Activated T-helper 9 cell treated with anti-CD3 and anti-CD28 coated beads, Interleukin-2, amount 50 U/mL, for 16 hours (primary cell): ENCODE measurements around the gene CCDC146.
"Not testable (repeated sequence)": the region's sequence is repeated elsewhere in the genome, so short reads cannot be mapped to it uniquely, and the experiment has no call there.

ENCODE experiments used
- DNase-seq: peaks from one replicate; pipeline ENCODE4 v3.0.0-alpha.2; 2020; ENCODE audit warnings: low read depth

CCDC146 gene

GRCh38 chr7:77245015-77245755 is 122.8 kb downstream of the CCDC146 start:
- DNase-seq: no peak

GRCh38 chr7:77246026-77246640 is 123.7 kb downstream of the CCDC146 start:
- no peak for DNase-seq

DNA sequence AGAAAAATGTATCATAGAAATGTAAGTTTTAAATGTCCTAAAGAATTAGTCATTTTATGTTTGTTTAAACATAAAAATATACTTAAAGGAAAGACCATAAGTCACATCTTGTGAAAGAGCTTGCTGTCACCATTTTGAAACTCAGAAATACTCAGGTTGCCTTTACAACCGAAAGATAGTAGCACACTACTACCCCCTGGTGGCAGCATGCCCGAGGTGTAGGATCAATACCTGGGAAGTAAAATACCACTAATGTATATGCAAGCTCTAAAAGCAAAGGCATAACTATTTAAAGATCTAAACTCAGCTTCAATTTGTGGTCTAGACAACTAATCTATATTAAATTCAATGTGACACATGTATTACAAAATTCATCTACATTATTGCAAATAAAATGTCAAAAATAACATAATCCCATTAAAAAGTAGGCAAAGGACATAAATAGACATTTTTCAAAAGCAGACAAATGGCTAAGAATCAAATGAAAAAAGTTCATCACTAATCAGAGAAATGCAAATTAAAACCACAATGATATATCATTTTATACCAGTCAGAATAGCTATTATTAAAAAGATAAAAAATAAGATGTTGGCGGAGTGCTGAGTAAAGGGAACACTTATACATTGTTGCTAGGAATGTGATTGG is 124.9 kb downstream of the CCDC146 start:
- DNase-seq: peak; percentile 77

GRCh38 chr7:77248154-77248553 is 125.7 kb downstream of the CCDC146 start:
- no peak for DNase-seq

GRCh38 chr7:77252506-77252905 is 130.1 kb downstream of the CCDC146 start:
- no peak for DNase-seq

DNA sequence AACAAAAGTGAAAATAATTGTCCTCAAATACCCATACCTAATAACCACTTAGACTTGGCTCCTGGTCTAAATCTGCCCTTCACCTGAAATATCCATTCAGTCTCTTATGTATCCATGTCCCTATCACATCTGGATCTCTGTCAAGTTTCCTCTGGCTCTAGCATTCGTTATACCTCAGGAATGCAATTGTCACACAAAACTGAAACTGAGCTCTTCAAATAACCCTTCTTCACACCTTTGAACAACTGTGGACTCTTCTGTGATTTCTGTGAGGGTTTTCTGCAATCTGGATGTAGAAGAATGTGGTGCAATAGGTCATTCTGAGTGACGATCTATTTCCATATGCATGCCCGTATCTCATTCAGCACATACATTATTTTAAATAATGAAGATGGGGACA is 130.7 kb downstream of the CCDC146 start:
- no peak for DNase-seq

DNA sequence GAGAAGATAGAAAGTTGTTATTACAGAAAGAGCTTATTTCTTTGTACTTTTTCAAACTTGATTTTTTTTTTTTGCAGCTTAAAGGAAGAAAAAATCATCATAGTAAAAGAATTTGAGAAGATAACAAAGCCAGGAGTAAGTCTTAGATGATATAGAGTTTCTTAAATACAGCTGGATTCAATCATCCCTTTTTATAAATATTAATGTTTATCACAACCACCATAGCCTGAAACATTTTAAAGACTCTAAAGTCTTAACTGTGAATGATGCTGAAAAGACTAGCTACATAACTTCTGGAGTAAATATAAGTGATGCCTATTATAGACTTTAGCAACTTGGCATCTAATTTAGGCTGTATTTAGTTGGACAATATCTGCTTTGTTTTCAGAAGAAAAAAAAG is 132.0 kb downstream of the CCDC146 start:
- DNase-seq: no peak

GRCh38 chr7:77254915-77255314 is 132.5 kb downstream of the CCDC146 start:
- DNase-seq: no peak

DNA sequence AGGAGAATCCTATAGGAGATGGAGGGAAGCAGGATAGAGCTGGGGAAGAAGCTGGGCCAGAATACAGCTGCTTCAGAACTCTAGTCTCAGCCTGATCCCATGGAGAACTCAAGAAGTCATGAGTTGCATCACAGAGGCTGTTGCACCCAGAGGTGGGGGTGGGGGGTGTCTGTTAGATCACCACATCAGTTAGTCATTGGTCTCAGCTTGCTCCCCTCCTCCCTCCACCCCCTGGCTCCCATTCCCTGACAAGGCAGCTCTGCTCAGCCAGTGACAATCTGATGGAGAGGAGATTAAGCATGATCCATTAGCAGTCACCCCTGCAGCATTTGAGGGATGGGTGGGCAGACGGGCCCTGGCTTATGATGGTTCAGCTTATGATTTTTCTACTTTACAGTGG is 135.6 kb downstream of the CCDC146 start:
- DNase-seq: no peak

DNA sequence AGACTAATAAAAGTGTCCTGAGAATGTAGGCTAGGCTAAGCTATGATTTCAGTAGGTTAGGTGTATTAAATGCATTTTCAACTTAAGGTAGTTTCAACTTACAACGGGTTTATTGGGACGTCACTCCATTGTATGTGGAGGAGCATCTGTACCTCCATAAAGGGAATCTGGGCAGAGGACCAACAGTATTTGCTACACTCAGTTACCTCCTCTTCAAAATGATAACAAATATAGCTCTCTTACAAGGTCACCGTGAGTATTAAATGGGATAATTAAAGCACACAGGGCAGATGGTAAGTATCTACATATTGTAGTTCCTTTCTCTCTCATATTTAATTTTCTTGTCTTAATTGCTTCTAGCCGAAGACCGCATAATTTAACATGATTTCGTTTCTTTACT is 136.2 kb downstream of the CCDC146 start:
- no peak for DNase-seq

DNA sequence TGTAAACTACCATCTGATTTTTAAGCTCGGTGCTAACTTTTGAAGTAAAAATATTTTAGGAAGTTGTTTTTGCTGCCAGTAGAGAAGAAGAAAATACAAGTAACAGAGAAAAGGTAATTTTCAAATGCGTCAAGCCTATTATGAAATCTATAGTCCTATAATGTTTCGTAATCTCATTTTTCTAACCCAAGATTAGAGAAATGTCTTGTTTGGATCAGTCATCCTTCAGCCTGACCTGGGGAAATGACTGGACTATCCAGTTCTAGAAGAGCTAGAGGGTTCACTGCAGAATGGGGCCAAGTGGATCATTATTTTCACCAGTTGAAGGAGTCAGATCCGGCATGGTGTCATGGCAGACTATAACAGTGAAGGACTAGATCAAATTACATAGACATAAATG is 139.9 kb downstream of the CCDC146 start:
- no peak for DNase-seq

DNA sequence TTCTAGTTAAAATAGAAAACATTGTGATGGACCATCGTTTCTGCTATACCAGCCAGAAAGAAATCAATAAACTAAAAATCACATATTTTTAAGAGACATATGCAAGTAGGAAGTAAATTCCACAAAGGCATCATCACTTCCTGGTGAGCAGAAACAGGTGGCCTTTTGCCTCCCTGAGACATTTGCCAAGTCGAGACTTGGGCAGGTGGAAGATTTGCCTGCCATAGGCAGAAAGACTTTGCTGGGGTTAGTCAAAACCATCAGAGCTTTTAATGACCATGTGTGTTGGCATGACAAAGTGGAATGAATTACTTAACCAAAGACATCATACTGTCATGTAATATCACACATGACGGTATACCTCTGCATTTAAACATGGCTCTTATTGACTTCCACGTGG is 143.3 kb downstream of the CCDC146 start:
- no peak for DNase-seq

GRCh38 chr7:77266291-77266794 is 143.9 kb downstream of the CCDC146 start:
- DNase-seq: no peak

DNA sequence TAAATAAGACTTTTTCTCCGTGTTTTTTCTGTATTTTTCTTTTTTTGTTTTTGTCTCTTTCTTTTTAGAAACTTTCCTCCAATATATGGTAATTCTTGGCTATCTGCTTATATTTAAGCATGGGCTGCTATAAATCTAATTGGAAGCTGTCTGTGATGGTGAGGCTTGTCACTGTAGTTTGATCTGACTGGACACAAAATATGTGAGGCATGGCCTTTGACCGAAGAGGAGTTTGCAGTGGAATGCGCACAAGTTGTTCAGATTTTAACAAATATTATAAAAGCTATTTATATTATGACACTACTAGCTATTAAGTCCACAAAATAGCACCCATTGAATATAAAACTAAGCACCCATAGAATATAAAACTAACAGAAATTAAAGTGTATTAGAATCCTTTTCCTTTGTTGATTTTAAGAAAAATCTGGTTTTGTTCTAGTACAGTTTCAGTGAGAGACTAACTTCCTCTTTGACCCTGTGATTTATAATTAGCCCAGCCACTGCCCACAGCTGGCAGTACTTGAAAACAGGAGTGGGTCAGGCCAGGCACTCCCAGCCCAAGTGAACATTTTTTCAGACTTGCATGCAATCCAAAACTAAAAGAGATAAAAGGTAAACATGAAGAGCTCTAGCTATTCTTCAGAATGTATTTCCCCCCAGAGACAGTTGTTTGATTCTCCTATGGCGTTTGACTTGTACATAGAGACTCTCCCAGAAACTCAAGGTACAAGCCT is 147.1 kb downstream of the CCDC146 start:
- no peak for DNase-seq

DNA sequence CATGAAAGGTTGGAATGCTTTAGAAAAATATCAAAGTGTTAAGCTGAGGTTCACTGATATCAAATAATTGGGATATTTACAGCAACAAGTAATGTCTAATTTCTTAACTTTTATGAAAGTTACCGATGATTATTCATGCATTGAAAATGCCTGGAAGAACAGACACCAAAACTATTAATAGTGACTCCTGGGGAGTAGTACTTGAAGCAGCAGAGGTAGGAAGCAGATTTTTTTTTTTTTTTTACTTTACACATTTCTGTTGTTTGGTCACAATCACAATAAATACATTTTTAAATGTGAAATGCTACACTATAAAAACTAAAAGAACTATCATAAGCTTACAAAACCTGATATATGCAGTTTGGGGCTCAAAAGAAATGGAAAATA is 147.7 kb downstream of the CCDC146 start:
- no peak for DNase-seq

DNA sequence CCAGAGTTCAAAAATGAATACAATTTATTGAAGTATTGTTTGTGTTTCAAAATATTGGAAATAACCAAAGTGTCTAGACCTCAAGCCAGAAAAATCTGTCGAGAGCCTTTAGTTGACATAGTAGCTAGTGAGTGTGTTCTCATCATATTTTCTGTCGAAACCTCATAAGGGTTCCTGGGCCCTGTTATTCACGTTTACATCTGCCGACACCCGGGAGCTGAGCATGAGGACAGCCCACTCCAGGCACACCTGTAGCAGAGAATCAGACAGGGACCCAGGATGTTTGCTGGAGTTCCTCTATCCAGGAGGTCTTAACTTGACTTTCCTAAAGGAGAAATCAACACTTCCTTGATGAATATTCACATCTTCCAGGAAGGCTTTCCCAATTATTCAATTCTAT is 149.4 kb downstream of the CCDC146 start:
- DNase-seq: no peak

DNA sequence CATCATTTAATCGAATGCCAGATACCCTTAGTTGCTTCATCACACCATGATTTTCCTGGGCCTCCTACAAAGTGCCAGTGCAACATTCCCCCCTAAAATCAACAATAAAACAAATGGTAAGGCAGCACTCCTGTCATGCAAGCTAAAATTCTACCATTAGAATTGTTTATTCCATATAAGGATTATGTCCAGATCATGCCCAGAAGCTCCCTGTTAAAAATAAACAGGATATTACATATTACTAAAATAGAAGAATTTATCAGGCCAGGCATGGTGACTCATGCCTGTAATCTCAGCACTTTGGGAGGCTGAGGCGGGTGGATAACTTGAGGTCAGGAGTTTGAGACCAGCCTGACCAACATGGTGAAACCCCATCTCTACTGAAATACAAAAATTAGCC is 153.2 kb downstream of the CCDC146 start:
- DNase-seq: not testable (repeated sequence)

GRCh38 chr7:77276120-77276519 is 153.7 kb downstream of the CCDC146 start:
- no peak for DNase-seq

- no peak for DNase-seq
Observed at GRCh38 chr7:77281780-77282478, 159.5 kb downstream of the CCDC146 start.

GRCh38 chr7:77282897-77283296 is 160.5 kb downstream of the CCDC146 start:
- no peak for DNase-seq

GRCh38 chr7:77284005-77284404 is 161.6 kb downstream of the CCDC146 start:
- no peak for DNase-seq

GRCh38 chr7:77284616-77285015 is 162.2 kb downstream of the CCDC146 start:
- DNase-seq: no peak
